SU-DHL-6 (cell line): ENCODE data around the gene ZNF672.
A peak's percentile ranks its signal among the peaks of the same experiment; 100 is the strongest.
"Not testable (repeated sequence)": the region's sequence is repeated elsewhere in the genome, so short reads cannot be mapped to it uniquely, and the experiment has no call there.

Experiments used
- H2AFZ ChIP-seq: fragments of 200-600 bp; sonication (generic); 2 replicates; pipeline ENCODE4 v1.6.1; 2014; ENCODE audit warnings: low read depth, mild to moderate bottlenecking, moderate library complexity, mixed read lengths, antibody characterized with exemption, low read length; ENCODE audit not compliant: severe bottlenecking
- H3F3A ChIP-seq: fragments of 200-600 bp; shearing (Covaris generic); 2 replicates; pipeline ENCODE4 v1.6.0; 2016; ENCODE audit warnings: antibody characterized with exemption, mild to moderate bottlenecking; ENCODE audit not compliant: insufficient read depth
- H3K27ac ChIP-seq: fragments of 200-600 bp; sonication (generic); 2 replicates; pipeline ENCODE4 v1.5.1; 2016; ENCODE audit warnings: low read depth, mild to moderate bottlenecking, low read length, moderate library complexity, mixed read lengths
- H3K27me3 ChIP-seq: fragments of 200-600 bp; sonication (generic), shearing (Covaris generic); 2 replicates; pipeline ENCODE4 v1.6.0; 2014; ENCODE audit warnings: mild to moderate bottlenecking, low read length
- H3K36me3 ChIP-seq: fragments of 200-600 bp; sonication (generic); 2 replicates; pipeline ENCODE4 v1.6.1; 2014; ENCODE audit warnings: mild to moderate bottlenecking, low read length, mixed read lengths
- H3K4me2 ChIP-seq: fragments of 300-600, 200-600 bp; shearing (Covaris generic), sonication (generic); 2 replicates; pipeline ENCODE4 v1.6.0; 2014; ENCODE audit warnings: low read length, low read depth, mild to moderate bottlenecking; ENCODE audit not compliant: poor library complexity, severe bottlenecking
- H3K4me3 ChIP-seq: fragments of 200-600 bp; sonication (generic); 2 replicates; pipeline ENCODE4 v1.5.1; 2014; ENCODE audit warnings: antibody characterized with exemption, low read length, mild to moderate bottlenecking, mixed read lengths; ENCODE audit not compliant: insufficient read depth, poor library complexity, severe bottlenecking
- H3K79me2 ChIP-seq: fragments of 200-600 bp; sonication (generic); 2 replicates; pipeline ENCODE4 v1.6.1; 2014; ENCODE audit warnings: mild to moderate bottlenecking, low read length, moderate library complexity; ENCODE audit not compliant: insufficient read depth
- H3K9ac ChIP-seq: fragments of 200-600 bp; sonication (generic); 2 replicates; pipeline ENCODE4 v1.7.0; 2014; ENCODE audit warnings: mild to moderate bottlenecking, low read length
- H3K9me2 ChIP-seq: fragments of 200-600 bp; sonication (generic); replicated peaks from 2 replicates; pipeline ENCODE4 v1.6.1; 2014; ENCODE audit warnings: low read length; ENCODE audit not compliant: insufficient read depth
- H3K9me3 ChIP-seq: fragments of 200-600 bp; sonication (generic); 2 replicates; pipeline ENCODE4 v1.6.1; 2014; ENCODE audit warnings: low read length, mixed read lengths; ENCODE audit not compliant: insufficient read depth
- H4K20me1 ChIP-seq: fragments of 200-600 bp; sonication (generic); 2 replicates; pipeline ENCODE4 v1.6.1; 2014; ENCODE audit warnings: low read depth, mild to moderate bottlenecking, antibody characterized with exemption, low read length, moderate library complexity, mixed read lengths
- EZH2phosphoT487 ChIP-seq: fragments of 200-600 bp; sonication (generic), shearing (Covaris generic); conservative IDR thresholded peaks from 2 replicates; pipeline ENCODE4 v1.6.1; 2018; ENCODE audit warnings: mild to moderate bottlenecking, antibody characterized with exemption, low read length, moderate library complexity, mixed read lengths
- TF ChIP-seq, protein P1 (sequence below): fragments of 200-600 bp; sonication (generic); IDR thresholded peaks from one replicate; pipeline ENCODE4 v1.5.1; 2017; ENCODE audit warnings: antibody characterized with exemption, mild to moderate bottlenecking, low read length, moderate library complexity; ENCODE audit not compliant: insufficient read depth, poor library complexity, severe bottlenecking

ZNF672 gene

DNA sequence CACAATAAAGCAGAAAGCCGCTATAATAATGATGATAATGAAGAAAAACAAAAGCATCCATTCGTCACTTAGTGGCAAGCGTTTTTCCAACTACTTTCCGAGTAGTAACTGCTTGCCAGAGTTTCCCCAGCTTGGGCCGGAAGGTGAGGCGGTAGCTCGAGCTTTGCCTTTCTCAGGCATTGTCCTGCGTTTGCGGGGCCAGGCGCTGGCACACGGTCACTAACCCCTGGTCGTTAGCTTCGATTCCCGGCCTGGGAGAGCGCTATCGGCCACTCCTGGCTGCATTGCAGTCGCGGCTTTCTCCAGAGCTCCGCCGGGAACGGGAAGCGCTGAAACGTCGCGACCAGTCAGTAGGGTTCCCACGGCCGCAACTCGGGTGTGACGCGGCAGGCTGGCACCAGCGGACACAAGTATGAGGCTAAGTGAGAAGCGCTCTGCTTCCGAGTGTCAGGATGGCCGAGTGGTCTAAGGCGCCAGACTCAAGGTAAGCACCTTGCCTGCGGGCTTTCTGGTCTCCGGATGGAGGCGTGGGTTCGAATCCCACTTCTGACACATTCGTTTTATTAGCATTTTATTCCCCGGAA lies 35.5 kb downstream of the ZNF672 start:
- TF ChIP-seq, protein P1, sequence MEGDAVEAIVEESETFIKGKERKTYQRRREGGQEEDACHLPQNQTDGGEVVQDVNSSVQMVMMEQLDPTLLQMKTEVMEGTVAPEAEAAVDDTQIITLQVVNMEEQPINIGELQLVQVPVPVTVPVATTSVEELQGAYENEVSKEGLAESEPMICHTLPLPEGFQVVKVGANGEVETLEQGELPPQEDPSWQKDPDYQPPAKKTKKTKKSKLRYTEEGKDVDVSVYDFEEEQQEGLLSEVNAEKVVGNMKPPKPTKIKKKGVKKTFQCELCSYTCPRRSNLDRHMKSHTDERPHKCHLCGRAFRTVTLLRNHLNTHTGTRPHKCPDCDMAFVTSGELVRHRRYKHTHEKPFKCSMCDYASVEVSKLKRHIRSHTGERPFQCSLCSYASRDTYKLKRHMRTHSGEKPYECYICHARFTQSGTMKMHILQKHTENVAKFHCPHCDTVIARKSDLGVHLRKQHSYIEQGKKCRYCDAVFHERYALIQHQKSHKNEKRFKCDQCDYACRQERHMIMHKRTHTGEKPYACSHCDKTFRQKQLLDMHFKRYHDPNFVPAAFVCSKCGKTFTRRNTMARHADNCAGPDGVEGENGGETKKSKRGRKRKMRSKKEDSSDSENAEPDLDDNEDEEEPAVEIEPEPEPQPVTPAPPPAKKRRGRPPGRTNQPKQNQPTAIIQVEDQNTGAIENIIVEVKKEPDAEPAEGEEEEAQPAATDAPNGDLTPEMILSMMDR: no peak
- TF ChIP-seq EZH2phosphoT487: no peak
- peak overlapping the region; percentile 84 for H2AFZ ChIP-seq
- H3K4me3 ChIP-seq: peak overlapping the region; percentile 65

DNA sequence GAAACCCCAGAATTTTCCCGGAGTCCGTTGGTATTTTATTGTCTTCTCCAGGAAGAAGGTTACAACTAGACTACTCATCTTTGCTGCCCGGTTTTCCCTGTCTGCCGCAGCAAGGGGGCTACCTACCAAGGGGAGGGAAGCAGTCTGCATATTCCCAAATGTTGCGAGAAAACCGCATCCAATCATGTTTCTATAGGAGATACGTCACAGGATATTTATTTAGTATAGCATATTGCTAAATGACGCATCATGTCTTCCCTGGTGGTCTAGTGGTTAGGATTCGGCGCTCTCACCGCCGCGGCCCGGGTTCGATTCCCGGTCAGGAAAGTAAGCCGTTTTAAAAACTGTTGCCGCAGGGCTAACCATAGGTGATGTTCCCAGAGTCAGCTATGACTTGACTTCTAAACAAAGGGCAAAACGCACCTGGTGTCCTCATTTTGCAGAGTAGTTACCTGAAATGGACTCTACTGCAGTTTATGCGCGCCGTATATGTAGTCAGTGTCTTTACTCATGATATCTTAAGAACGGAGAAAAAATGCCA lies 36.0 kb downstream of the ZNF672 start:
- Histone ChIP-seq H3K36me3 (no peaks in the 10 kb centered on the region), H4K20me1 (no peaks in the 10 kb centered on the region), H3K4me3 (peak overlapping the region; percentile 65), H3K27me3 (no peaks in the 10 kb centered on the region), H3K9ac (peak overlapping the region; percentile 57; the same call in 1 of the 2 replicates), H3K9me3 (no peaks in the 10 kb centered on the region), H3K4me2 (peak overlapping the region; percentile 54), H3F3A (peaks cover 9% of the 10 kb centered on the region), H2AFZ (peak overlapping the region; percentile 84), H3K27ac (no peak overlapping the region), H3K79me2 (no peaks in the 10 kb centered on the region), H3K9me2 (no peaks in the 10 kb centered on the region)
- TF ChIP-seq EZH2phosphoT487: no peak
- TF ChIP-seq, protein P1: no peak

More for the DNA sequence above, 35.5 kb downstream of the ZNF672 start:
- Histone ChIP-seq H4K20me1 (no peaks in the 10 kb centered on the region), H3K9me2 (no peaks in the 10 kb centered on the region), H3K36me3 (no peaks in the 10 kb centered on the region), H3K9ac (peak overlapping the region; percentile 57), H3K27ac (no peak overlapping the region), H3K4me2 (peak overlapping the region; percentile 54), H3K79me2 (no peaks in the 10 kb centered on the region), H3K9me3 (no peaks in the 10 kb centered on the region), H3F3A (peaks cover 9% of the 10 kb centered on the region), H3K27me3 (no peaks in the 10 kb centered on the region)

DNA sequence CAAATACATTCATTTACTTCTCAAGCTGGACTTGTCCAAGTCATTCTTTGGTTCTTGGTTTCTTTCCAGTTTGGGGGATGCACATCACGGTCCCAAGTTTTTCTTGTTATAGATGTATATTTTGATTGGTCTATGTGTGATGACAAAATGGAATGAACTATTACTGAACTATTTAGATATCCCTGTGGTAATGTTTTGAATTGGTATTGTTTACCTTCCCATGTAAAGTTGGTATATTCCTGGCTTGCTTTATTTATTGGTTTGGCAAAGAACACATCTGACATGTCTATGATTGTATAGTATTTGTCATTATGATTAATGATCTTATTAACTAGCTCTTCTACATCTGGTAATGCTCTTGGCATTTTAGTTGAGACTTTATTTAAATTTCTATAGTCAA lies 43.2 kb downstream of the ZNF672 start:
- Histone ChIP-seq H3K27me3 (no peaks in the 10 kb centered on the region), H2AFZ (no peak overlapping the region), H3K9me3 (no peaks in the 10 kb centered on the region), H3K4me2 (no peak overlapping the region), H3K79me2 (no peaks in the 10 kb centered on the region), H3K9me2 (no peaks in the 10 kb centered on the region), H3K9ac (no peak overlapping the region), H3F3A (no peaks in the 10 kb centered on the region), H4K20me1 (no peaks in the 10 kb centered on the region), H3K27ac (no peak overlapping the region), H3K36me3 (no peaks in the 10 kb centered on the region), H3K4me3 (no peak overlapping the region)
- TF ChIP-seq, protein P1: no peak
- no peak for TF ChIP-seq EZH2phosphoT487

DNA sequence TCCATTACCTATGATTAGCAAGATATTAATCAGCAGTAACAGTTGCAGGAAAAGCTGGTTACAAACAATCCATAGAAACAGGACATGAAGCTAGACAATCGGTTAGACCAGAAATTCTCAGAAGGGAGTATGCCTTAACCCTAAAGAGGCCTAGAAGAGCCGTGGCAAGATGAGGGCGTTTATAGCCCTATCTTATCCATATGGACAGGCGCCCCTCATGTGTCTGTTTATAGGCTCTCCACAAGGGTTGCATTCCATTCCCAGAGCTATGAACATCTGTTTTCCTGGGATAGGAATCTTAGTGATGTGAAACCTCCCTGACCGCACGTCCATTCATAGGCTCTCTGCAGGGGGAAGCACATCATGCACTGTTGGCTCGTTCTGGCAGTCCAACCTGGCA lies 44.4 kb downstream of the ZNF672 start:
- not testable (repeated sequence) for H3K9me3 ChIP-seq, H3K27ac ChIP-seq, H2AFZ ChIP-seq, H3K27me3 ChIP-seq, H3K9me2 ChIP-seq, H3K36me3 ChIP-seq, H3K4me3 ChIP-seq, H3K4me2 ChIP-seq, H3K9ac ChIP-seq, H3K79me2 ChIP-seq, H4K20me1 ChIP-seq, H3F3A ChIP-seq
